Left colon (tissue), 2 donors: ENCODE data around the gene KRTAP2-3. TPM values are rescaled to one million over a fixed set of nuclear protein-coding genes. Genes with fewer than 3 reads are reported as not detected.
"Not testable (repeated sequence)": the region's sequence is repeated elsewhere in the genome, so short reads cannot be mapped to it uniquely, and the experiment has no call there.

Experiments
- ATAC-seq: fragments of 200-7000 bp; cut with Tn5 transposase; one replicate; pipeline ENCODE4 v1.9.1; 2020; ENCODE audit warnings: mild to moderate bottlenecking, moderate library complexity
- DNase-seq, 2 donors: peaks; one replicate each; pipeline ENCODE4 v3.0.0-alpha.2; 2020
- intact Hi-C, 2 donors: fragments of 100-400 bp; cut with DNase I in 1 of 2; cut with micrococcal nuclease in 1 of 2; formaldehyde crosslinking; loops; one replicate each; pipeline versions ENCODE4 v1.11.2 to v1.14.0; 2022; cut with DNase I, micrococcal nuclease
- long read RNA-seq: library from polyadenylated mRNA; unstranded; transcript quantifications from one replicate; pipeline ENCODE4 v2.0.0, GENCODE V29; 2021
- total RNA-seq, 2 donors: library from RNA; stranded (reverse); fragmentation: NEBNext Ultra II Directional; extraction: Animal tissue kit (Norgen Biotek cat#: 25700); gene quantifications; one replicate each; pipeline ENCODE4 v1.2.1, GENCODE V29; 2021
- donor health status: DM: no; HTN: no; CAD: no.
- donor health status: DM: yes; HTN: yes; CAD: no.

The KRTAP2-3 gene, protein sequence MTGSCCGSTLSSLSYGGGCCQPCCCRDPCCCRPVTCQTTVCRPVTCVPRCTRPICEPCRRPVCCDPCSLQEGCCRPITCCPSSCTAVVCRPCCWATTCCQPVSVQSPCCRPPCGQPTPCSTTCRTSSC
- not detected for total RNA-seq
- long read RNA-seq: 0 reads

DNA sequence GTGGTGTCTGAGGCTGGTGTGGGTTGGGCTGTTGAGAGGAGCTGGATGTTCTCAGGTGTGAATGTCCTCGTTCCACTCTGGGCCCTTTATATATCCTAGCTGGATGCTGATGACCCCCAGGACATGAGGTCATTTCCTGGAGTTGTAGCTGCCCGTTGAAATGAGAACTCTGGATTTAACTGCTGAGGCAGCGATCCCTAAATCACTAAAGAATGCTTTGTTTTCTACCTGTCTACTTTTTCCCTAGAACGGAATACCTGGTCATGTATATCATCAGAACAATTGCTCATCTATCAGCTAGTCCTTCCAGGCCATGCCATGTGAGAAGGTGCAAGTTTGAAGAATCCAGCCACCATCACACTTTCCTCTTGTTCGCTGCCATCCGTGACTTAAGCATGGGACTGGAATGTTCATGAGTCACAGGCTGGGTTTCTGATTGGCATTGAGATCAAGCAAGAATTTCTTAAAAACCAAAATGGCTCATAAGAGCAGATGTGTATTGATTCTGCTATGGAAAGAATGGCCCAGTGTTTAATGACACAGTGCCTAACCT lies at the start of gene KRTAP2-3:
TSS of gene KRTAP2-3 (minus strand) at position 63 of the 553 bp plus-strand sequence. CDS start 64 bp downstream, outside the sequence.
- ATAC-seq: no peak
- no peak for DNase-seq
- intact Hi-C loops: no loop called here

DNA sequence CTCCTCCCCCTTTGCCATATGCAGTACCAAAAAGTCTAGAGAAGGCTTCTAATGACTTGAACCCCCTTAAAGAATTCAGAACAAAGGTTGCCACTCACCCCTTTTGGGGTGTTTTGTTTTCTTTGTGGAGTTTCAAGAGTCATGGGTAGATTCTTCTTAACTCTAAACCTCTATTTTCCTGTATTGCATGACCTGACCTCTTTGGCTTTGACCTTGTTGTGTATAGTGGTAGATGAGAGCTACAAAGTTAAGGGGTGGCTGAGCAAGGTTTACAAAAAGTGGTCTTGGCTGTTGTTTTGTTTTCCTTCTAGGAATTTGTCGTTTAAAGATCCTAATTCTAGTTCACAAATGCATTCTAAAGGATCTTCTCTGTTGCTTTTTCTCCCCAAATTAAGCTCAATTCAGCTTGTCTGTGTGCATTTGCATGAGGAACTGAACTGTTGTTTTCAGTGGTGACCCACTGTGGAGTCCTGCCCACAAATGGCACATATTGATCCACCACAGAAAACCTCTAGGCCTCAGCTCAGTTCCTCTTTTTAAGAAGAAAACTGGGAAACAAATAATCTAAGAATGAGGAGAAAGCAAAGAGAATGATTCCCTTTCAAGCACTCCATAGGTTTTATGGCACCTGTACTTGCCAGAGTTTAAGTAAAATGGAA lies 48.9 kb upstream of the KRTAP2-3 start:
- not testable (repeated sequence) for ATAC-seq

DNA sequence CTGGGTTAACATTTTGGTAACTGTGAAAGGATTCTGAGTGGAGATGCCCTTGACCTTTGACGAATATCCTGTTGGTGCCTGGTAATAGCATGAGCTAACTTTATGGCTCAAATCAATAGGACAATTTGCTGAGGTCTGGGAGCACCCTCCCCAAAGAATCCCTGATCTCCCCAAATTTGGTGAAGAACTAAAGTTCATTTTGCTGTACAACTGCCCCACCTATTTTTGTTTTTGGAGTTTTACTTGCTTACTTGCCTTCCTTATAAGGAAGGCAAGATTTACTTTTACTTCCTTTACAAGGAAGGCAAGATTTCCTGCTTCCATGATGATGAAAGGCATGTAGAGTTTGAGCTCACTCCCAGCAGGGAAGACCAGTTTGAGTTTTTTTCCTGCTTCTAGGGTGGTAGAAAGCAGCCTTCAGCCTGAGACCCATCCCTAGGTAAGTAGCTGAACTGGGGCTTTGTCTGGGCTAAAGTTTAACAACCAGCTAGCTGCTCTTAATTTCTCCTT lies 48.1 kb upstream of the KRTAP2-3 start:
- intact Hi-C loops: no loop called here
- no peak for ATAC-seq

More for the DNA sequence above, 48.9 kb upstream of the KRTAP2-3 start:
- DNase-seq, intact Hi-C loops: not testable (repeated sequence)

DNA sequence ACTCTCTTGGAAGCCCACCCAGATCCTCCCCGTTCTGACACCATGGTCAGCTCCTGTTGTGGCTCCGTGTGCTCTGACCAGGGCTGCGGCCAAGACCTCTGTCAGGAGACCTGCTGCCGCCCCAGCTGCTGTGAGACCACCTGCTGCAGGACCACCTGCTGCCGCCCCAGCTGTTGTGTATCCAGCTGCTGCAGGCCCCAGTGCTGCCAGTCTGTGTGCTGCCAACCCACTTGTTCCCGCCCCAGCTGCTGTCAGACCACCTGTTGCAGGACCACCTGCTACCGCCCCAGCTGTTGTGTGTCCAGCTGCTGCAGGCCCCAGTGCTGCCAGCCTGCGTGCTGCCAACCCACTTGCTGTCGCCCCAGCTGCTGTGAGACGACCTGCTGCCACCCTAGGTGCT lies 45.4 kb upstream of the KRTAP2-3 start, which contains the start of gene KRTAP4-9:
TSS of gene KRTAP4-9 (plus strand) at position 43 of the 400 bp plus-strand sequence. CDS start at position 43, 0 bp downstream.
- DNase-seq, ATAC-seq, intact Hi-C loops: not testable (repeated sequence)

More for the DNA sequence above, 48.1 kb upstream of the KRTAP2-3 start:
- no peak for DNase-seq

DNA sequence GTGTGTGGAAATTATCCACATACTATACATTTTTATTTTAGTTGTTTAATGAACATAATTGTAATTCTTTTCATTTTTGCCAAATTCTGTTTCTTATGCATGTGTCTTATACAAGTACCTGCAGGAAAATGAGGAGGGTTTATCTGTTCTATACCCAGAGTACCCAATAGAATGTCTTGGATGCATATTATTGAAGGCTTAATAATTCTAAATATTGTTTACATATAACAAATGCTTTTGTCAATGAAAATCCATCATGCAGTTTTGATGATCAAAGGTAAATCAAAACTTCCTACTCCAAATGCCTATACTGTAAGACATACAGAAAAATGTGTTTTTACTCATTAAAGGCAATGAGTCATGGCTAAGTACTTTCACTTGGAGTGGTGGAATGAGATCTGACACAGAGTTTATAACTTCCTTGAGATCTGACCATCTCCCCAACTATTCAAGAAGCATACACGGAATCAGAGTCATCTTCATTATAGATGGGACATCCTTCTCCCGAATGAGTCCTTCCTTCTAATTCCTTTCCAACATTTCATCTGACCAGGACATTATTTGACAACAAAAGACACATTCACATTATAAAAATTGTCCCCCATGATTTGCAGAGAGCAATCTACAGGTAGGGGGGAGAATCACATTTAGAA lies 44.6 kb upstream of the KRTAP2-3 start:
- ATAC-seq, intact Hi-C loops, DNase-seq: not testable (repeated sequence)

DNA sequence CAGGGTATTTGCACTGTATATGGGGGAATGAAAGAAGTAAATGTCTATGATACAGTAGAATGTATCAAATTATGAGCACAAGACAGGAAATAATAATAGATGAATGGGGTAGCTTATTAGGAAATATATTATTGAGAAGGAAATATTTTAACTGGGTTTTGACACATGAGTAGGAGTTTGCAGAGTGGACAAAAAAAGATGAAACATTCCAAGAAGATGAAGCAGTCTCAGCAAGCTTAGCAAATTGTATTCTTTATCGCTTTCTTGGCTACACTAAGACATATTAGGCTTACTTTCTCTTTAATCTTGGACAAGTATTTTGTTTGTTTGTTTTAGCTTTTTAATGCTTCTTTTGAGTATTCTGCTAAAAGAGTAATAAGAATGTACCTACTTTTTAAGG lies 44.0 kb upstream of the KRTAP2-3 start:
- ATAC-seq: no peak
- intact Hi-C loops: no loop called here
- no peak for DNase-seq

DNA sequence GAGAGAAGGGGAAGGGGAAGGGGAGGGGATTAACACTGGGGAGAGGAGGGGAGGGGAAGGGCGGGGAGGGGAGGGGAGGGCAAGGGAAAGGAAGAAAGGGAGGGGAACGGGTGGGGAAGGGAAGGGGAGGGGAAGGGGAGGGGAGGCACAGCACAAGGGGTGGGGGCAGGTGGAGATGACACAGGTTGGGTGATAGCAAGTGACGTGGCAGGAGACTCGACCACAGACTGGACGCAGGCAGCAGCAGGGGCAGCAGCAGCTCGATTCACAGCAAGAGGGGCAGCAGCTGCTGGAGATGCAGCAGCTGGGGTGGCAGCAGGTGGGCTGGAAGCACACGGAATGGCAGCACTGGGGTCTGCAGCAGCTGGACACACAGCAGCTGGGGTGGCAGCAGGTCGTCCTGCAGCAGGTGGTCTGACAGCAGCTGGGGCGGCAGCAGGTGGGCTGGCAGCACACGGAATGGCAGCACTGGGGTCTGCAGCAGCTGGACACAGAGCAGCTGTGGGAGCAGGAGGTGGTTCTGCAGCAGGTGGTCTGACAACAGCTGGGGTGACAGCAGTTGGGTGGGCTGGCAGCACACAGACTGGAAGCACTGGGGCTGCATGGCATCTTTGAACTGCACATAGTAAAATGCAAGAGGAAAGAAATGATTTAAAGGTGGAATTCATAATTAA lies 41.8 kb upstream of the KRTAP2-3 start, which contains the start of gene KRTAP4-16:
TSS of gene KRTAP4-16 (minus strand) at position 624 of the 674 bp plus-strand sequence. CDS start at position 624, 0 bp downstream.
- DNase-seq (no peak), ATAC-seq (no peak)
- intact Hi-C loops: no loop called here

DNA sequence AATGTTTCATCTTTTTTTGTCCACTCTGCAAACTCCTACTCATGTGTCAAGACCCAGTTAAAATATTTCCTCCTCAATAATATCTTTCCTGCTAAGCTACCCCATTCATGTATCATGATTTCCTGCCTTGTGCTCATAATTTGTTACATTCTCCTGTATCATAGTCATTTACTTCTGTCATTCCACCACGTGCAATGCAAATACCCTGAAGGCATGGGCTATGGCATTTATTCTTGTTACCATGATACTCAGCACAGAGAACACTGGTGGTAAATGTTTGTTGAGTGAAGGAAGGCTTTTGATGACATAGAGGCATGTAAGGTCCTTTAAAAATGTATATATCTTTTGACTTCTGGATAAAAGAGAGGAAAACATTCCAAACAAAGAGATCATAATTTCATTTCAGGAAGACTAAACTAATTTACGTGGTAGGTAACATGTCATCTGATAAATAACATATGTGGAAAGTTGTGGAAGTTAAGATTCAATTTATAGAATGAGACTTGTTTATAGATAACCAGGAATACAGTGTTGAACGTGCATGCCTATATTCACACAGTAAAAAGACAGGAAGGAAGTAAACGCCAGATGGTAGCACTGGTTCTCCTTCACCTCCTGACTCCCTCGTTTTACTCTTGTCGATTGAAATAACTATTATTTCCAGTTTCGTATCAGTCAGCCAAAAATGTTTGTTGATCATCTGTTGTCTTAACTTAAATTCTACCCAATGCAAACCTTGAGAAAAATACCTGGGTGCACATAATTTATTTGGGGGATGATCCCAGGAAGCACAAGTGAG lies 40.0 kb upstream of the KRTAP2-3 start:
- ATAC-seq, DNase-seq, intact Hi-C loops: not testable (repeated sequence)

DNA sequence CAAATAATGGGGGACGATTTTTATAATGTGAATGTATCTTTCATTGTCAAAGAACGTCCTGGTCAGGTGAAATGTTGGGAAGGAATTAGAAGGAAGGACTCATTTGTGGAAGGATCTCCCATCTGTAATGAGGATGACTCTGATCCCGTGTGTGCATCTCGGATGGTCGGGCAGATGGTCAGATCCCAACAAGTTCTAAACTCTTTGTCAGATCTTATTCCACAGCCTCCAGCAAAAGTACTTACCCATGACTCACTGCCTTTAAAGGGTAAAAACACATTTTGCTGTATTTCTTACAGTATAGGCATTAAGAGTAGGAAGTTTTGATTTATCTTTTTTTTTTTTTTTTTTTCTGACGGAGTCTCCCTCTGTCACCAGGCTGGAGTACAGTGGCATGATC lies 38.6 kb upstream of the KRTAP2-3 start:
- no peak for ATAC-seq
- intact Hi-C loops: no loop called here
- no peak for DNase-seq

DNA sequence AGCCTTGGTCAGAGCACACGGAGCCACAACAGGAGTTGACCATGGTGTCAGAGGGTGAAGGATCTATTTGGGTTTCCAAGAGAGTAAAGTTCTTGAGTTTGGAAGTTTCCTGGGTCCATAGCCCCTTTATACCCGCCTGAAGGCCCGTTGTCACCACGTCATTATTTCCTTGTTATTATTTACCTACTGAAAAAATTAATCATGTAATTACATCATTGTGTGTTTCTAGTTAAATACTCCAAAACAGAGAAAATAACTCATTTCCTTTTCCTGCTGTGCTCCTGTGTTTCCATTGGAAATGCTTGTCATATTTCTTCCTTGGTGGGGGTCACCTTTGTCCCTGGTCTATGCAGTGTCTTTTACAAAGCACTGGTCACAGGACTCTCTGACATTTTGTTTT lies 38.1 kb upstream of the KRTAP2-3 start, which contains the start of gene KRTAP4-8:
TSS of gene KRTAP4-8 (minus strand) at position 101 of the 400 bp plus-strand sequence. CDS start at position 43, 58 bp downstream.
- no peak for DNase-seq
- no peak for ATAC-seq
- intact Hi-C loops: no loop called here

DNA sequence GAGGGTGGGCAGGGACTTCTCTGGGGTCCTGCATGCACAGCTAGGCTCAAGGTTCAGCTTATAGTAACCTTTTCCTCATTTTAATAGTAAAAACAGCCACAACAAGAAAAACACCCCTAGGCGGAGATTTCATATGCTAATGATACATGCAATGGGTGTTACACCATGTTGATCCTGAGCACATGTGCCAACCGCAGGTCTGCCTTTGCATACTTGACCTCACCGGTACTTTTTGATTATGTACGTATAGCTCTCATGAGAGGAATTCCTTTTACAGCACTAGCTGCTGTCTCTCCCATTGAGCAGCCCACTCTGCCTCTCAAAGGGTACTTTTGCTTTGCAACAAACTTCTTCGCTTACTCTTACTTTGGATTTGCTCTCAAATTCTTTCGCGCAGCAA lies 36.1 kb upstream of the KRTAP2-3 start:
- no peak for ATAC-seq
- intact Hi-C loops: no loop called here
- no peak for DNase-seq

DNA sequence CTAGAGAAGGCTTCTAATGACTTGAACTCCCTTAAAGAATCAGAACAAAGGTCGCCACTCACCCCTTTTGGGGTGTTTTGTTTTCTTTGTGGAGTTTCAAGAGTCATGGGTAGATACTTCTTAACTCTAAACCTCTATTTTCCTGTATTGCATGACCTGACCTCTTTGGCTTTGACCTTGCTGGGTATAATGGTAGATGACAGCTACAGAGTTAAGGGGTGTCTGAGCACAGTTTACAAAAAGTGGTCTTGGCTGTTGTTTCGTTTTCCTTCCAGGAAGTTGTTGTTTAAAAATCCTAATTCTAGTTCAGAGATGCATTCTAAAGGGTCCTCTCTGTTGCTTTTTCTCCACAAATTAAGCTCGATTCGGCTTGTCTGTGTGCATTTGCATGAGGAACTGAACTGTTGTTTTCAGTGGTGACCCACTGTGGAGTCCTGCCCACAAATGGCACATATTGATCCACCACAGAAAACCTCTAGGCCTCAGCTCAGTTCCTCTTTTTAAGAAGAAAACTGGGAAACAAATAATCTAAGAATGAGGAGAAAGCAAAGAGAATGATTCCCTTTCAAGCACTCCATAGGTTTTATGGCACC lies 28.9 kb upstream of the KRTAP2-3 start:
- ATAC-seq, intact Hi-C loops, DNase-seq: not testable (repeated sequence)

DNA sequence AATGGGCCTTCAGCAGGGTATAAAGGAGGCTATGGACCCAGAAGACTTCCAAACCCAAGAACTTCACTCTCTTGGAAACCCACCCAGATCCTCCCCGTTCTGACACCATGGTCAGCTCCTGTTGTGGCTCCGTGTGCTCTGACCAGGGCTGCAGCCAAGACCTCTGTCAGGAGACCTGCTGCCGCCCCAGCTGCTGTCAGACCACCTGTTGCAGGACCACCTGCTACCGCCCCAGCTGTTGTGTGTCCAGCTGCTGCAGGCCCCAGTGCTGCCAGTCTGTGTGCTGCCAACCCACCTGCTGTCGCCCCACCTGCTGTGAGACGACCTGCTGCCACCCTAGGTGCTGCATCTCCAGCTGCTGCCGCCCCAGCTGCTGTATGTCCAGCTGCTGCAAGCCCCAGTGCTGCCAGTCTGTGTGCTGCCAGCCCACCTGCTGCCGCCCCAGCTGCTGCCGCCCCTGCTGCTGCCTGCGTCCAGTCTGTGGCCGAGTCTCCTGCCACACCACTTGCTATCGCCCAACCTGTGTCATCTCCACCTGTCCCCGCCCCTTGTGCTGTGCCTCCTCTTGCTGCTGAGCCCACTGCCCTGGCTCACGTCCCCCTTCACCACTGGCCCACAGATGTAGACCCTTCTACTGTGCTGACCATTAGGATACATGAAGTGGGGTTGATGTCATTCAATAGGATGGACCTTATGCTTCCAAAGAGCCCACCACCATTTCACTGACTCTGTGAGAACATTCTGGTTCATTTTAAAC lies 24.4 kb upstream of the KRTAP2-3 start, which contains the start of gene KRTAP4-7:
TSS of gene KRTAP4-7 (plus strand) at position 51 of the 757 bp plus-strand sequence. CDS start at position 108, 57 bp downstream.
- intact Hi-C loops, ATAC-seq, DNase-seq: not testable (repeated sequence)

DNA sequence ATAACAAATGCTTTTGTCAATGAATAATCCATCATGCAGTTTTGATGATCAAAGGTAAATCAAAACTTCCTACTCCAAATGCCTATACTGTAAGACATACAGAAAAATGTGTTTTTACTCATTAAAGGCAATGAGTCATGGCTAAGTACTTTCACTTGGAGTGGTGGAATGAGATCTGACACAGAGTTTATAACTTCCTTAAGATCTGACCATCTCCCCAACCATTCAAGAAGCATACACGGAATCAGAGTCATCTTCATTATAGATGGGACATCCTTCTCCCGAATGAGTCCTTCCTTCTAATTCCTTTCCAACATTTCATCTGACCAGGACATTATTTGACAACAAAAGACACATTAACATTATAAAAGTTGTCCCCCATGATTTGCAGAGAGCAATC lies 23.5 kb upstream of the KRTAP2-3 start:
- DNase-seq, ATAC-seq, intact Hi-C loops: not testable (repeated sequence)

DNA sequence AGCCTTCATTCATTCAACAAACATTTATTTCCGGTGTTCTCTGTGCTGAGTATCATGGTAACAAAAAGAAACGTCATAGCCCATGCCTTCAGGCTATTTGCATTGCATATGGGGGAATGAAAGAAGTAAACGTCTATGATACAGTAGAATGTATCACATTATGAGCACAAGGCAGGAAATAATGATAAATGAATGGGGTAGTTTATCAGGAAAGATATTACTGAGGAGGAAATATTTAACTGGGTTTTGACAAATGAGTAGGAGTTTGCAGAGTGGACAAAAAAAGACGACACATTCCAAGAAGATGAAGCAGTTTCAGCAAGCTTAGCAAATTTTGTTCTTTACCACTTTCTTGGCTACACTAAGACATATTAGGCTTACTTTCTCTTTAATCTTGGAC lies 22.7 kb upstream of the KRTAP2-3 start:
- intact Hi-C loops: no loop called here
- ATAC-seq: no peak
- no peak for DNase-seq

DNA sequence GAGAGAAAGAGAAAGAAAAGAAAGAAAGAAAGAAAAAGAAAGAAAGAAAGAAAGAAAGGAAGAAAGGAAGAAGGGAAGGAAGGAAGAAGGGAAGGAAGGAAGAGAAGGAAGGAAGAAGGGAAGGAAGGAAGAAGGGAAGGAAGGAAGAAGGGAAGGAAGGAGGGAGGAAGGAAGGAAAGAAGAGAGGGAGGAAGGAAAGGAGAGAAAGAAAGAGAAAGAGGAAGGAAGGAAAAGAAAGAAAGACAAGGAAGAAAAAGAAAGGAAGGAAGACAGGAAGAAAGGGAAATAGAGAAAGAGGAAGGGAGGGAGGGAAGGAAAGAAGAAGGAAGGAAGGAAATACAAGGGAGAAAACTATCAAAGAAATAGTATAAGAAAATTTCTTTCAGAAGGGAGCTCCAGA lies 16.9 kb upstream of the KRTAP2-3 start:
- intact Hi-C loops: no loop called here
- no peak for ATAC-seq
- DNase-seq: no peak

DNA sequence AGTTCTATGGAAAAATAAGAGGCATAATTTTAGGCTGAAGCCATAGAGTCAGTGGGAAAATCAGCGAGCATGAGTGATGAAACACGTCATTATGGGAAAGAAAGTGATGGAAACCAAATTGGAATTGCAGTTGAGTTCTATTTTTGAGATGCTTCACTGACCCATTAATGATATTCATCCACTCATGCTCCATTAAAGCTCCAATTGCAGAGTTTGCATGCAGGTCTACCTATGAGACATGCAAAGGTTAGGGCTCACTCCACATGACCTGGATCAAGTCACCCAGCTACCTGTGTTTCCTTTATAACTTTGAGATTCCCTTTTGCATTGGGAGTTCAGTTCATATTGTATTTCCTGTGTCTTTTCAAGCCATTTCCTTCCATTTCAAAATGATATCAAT lies 13.8 kb upstream of the KRTAP2-3 start:
- ATAC-seq (no peak), DNase-seq (no peak)
- intact Hi-C loops: no loop called here
